ENCODE results near the gene KREMEN1. TPM values are rescaled to one million over a fixed set of nuclear protein-coding genes. Genes with fewer than 3 reads are reported as not detected.
A peak's percentile ranks its signal among the peaks of the same experiment; 100 is the strongest.

The KREMEN1 gene
- total and polyA plus RNA-seq, 4 experiments from 2014 or later, result not detected

DNA sequence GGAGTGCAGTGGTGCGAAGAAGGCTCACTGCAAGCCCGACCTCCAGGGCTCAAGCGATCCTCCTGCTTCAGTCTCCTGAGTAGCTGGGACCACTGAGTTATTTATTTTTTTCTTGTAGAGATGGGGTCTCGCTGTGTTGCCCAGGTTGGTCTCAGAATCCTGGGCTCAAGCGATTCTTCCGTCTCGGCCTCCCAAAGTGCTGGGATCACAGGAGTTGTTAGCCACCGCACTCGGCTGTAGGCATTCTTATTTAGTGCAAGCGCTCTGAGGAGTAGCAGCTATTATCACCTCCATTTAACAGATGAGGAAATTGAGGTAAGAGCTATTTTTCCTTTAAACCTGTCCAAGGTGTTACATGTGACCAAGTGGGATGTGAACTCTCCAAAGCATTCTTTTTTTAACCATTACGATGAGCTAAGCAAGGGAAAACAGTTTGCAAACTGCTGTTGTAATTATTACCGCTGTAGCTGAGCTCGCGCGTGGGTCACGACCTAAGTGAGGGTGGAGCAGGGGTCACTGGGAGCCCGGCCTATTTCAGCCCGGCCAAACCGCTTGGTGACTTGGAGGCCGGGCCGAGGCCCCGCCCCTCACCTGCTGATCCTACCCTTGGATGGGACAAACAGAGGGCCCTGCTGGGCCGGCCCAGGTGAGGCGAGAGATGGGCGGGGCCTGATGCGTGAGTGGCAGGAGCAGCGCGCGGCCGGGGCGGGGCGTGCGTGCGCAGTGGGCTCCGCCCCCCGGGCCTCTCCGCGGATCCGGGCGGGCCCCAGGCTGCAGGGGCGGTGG lies 449 bp upstream of the KREMEN1 start:
- Mint-ChIP-seq H3K27me3 (peaks cover 17 to 40% of the 10 kb centered on the region in 2 donors), H3K4me1 (peaks cover 9 to 29% (median 17%) of the 10 kb centered on the region in 4 donors), H3K4me3 (peak overlapping the region; percentile 73 to 88 (median 82)), H3K36me3 (peaks cover 0 to 3% of the 10 kb centered on the region in 2 donors), H3K27ac (peak overlapping the region in 2 of 7 donors; percentile 2 to 65), H3K9me3 (no peaks in the 10 kb centered on the region)
- no peaks in the 10 kb centered on the region for H3K36me3 ChIP-seq (ENCODE audit: insufficient read depth, low read length)
- CTCF ChIA-PET (ENCODE audit: partially characterized antibody), result no interaction called here
- POLR2A ChIA-PET (ENCODE audit: partially characterized antibody), result interaction anchor here (0.5 to 1.4 kb wide), 2 partner anchors 28 to 189 kb away, joined by 3 to 5 read pairs; partner anchors contain the start of gene ZNRF3
- no peaks in the 10 kb centered on the region for H3K9me3 ChIP-seq (ENCODE audit: control insufficient read depth in 1 of 2, low read length in 2 of 2)
- peaks cover 22% of the 10 kb centered on the region for H3K27me3 ChIP-seq (ENCODE audit: insufficient read depth, low read length)
- peaks cover 23% of the 10 kb centered on the region for H3K4me1 ChIP-seq (ENCODE audit: insufficient read depth, low read length)
- peak; percentile 81 to 84 (median 84) for DNase-seq
- intact Hi-C loops (cut with micrococcal nuclease), result no loop called here
- peak overlapping the region in 1 of 2 donors; percentile 58 for H3K4me3 ChIP-seq (ENCODE audit: low read length in 2 of 2)
- no peak overlapping the region for H3K27ac ChIP-seq (ENCODE audit: low read depth, low read length)

DNA sequence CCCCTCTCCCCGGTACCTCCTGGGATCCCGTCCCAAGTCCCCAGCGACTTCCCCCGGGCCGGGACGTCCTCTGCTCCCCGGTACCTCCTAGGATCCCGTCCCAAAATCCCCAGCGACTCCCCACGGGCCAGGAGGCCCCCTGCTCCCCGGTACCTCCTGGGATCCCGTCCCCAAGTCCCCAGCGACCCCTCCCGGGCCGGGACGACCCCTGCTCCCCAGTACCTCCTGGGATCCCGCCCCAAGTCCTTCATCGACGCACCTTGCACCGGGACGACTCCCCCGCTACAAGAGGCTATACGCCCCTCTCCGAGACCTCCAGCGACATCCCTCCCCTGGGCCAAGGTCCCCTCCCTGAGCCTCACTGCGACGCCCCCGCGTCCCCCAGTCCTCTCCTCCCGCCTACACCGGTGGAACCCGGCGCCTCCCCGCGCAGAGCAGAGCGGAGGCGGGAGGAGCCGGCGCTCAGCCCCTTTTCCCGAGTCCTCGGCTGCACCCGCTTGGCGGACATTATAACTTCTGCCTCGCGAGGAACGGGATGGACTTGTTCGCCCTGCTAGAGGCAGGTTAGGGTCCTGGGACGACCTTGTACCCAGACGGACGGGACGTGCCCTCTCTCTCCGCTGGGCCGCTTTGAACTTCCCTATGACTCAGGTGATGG lies 912 bp downstream of the KREMEN1 start:
- ChIA-PET POLR2A (ENCODE audit: partially characterized antibody) (no interaction called here), CTCF (ENCODE audit: partially characterized antibody) (no interaction called here)
- Histone ChIP-seq H3K27me3 (ENCODE audit: insufficient read depth, low read length) (peaks cover 22% of the 10 kb centered on the region), H3K4me3 (ENCODE audit: low read length in 2 of 2) (peak overlapping the region in 1 of 2 donors; percentile 39), H3K27ac (ENCODE audit: low read depth, low read length) (no peak overlapping the region), H3K9me3 (ENCODE audit: control insufficient read depth in 1 of 2, low read length in 2 of 2) (no peaks in the 10 kb centered on the region), H3K36me3 (ENCODE audit: insufficient read depth, low read length) (no peaks in the 10 kb centered on the region), H3K4me1 (ENCODE audit: insufficient read depth, low read length) (peaks cover 23% of the 10 kb centered on the region)
- peak overlapping the region in 2 of 7 donors; percentile 7 to 15 for H3K27ac Mint-ChIP-seq
- peaks cover 0 to 3% of the 10 kb centered on the region in 2 donors for H3K36me3 Mint-ChIP-seq
- intact Hi-C loops (cut with micrococcal nuclease), result no loop called here
- peaks cover 9 to 29% (median 17%) of the 10 kb centered on the region in 4 donors for H3K4me1 Mint-ChIP-seq
- H3K4me3 Mint-ChIP-seq, result peak overlapping the region; percentile 38 to 76 (median 59)
- H3K27me3 Mint-ChIP-seq, result peaks cover 18 to 48% of the 10 kb centered on the region in 2 donors
- DNase-seq, result peak in 1 of 5 donors; percentile 8
- H3K9me3 Mint-ChIP-seq, result no peaks in the 10 kb centered on the region

DNA sequence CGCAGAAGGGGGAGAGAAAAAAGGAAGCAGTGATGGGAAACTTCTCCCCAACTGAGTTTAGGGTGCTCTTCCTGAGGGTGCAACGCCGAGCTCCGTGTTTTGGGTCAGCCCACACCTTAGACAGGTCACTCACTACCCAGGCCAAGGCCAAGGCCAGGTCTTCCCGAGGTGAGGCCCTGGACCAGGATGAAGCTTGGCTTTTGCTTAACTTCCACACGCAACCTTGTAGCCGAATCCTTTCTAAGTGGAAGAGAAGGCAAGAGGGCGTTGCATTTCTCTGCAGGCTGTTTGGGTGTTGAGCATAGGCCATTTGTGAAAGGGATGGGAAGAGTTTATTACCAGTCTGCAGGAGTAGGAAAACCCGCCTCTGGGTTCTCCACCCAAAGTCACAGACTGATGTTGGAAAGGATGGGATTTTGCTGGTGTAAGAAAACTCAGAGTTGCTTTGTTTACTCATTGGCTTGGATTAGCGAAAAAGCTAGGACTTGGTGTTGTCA lies 1.5 kb downstream of the KREMEN1 start:
- Histone ChIP-seq H3K4me1 (ENCODE audit: insufficient read depth, low read length) (peaks cover 23% of the 10 kb centered on the region), H3K9me3 (ENCODE audit: control insufficient read depth in 1 of 2, low read length in 2 of 2) (no peaks in the 10 kb centered on the region), H3K27me3 (ENCODE audit: insufficient read depth, low read length) (peaks cover 22% of the 10 kb centered on the region), H3K27ac (ENCODE audit: low read depth, low read length) (no peak overlapping the region), H3K36me3 (ENCODE audit: insufficient read depth, low read length) (no peaks in the 10 kb centered on the region), H3K4me3 (ENCODE audit: low read length in 2 of 2) (no peak overlapping the region)
- peaks cover 9 to 29% (median 17%) of the 10 kb centered on the region in 4 donors for H3K4me1 Mint-ChIP-seq
- intact Hi-C loops (cut with micrococcal nuclease), result no loop called here
- H3K4me3 Mint-ChIP-seq, result peak overlapping the region in 7 of 8 donors; percentile 38 to 76 (median 63)
- no peak for DNase-seq
- peaks cover 19 to 51% of the 10 kb centered on the region in 2 donors for H3K27me3 Mint-ChIP-seq
- ChIA-PET CTCF (ENCODE audit: partially characterized antibody) (interaction anchor here (1.2 kb wide), 1 partner anchor 9 kb away, joined by 3 read pairs; no protein-coding TSS in a partner anchor), POLR2A (ENCODE audit: partially characterized antibody) (no interaction called here)
- H3K27ac Mint-ChIP-seq, result peak overlapping the region in 1 of 7 donors; percentile 7
- peaks cover 0 to 3% of the 10 kb centered on the region in 2 donors for H3K36me3 Mint-ChIP-seq
- H3K9me3 Mint-ChIP-seq, result no peaks in the 10 kb centered on the region

DNA sequence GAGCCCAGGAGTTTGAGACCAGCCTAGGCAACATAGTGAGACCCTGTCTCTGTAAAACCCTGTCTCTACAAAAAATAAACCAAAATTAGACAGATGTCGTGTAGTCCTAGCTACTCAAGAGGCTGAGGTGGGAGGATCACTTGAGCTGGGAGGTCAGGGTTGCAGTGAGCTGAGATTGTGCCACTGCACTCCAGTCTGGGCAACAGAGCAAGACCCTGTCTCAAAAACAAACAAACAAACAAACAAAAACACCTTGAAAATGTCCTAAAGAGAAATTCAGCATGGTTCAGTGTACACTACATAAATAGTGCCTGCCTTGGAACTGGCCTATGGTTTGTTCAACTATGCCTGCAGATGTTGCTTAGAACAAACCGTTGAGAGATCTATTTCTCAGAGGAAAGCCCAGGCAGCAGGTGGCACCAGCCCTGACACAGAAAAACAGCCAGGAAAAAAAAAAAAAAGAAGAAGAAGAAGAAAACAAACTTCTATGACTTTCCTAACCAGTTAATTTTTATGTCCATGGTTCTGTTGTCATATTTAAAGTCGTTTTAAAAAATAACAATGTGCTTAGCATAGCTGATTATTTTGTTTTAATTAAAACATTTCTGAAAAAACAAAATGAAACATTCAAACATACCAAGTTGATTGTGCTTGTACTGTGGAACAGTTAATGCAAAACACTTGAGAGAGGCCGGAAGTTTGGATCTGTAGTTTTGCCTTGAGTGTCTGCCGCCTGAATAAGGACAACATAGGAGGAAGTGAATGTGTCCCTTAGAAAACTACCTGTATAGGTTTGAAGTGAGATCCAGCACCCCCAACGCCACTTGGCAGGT lies 5.4 kb downstream of the KREMEN1 start:
- H3K4me3 ChIP-seq (ENCODE audit: low read length in 2 of 2), result no peak overlapping the region
- no peak overlapping the region for H3K4me3 Mint-ChIP-seq
- no peaks in the 10 kb centered on the region for H3K9me3 Mint-ChIP-seq
- peaks cover 0 to 3% of the 10 kb centered on the region in 2 donors for H3K36me3 Mint-ChIP-seq
- DNase-seq, result no peak
- no peak overlapping the region for H3K27ac Mint-ChIP-seq
- ChIA-PET CTCF (ENCODE audit: partially characterized antibody) (interaction anchor here (1.1 kb wide), 1 partner anchor 15 kb away, joined by 3 read pairs; no protein-coding TSS in a partner anchor), POLR2A (ENCODE audit: partially characterized antibody) (no interaction called here)
- intact Hi-C loops (cut with micrococcal nuclease), result no loop called here
- no peaks in the 10 kb centered on the region for H3K9me3 ChIP-seq (ENCODE audit: control insufficient read depth in 1 of 2, low read length in 2 of 2)
- H3K27ac ChIP-seq (ENCODE audit: low read depth, low read length), result no peak overlapping the region
- H3K36me3 ChIP-seq (ENCODE audit: insufficient read depth, low read length), result no peaks in the 10 kb centered on the region
- peaks cover 1 to 12% (median 5%) of the 10 kb centered on the region in 4 donors for H3K4me1 Mint-ChIP-seq
- peaks cover 22% of the 10 kb centered on the region for H3K27me3 ChIP-seq (ENCODE audit: insufficient read depth, low read length)
- H3K4me1 ChIP-seq (ENCODE audit: insufficient read depth, low read length), result peaks cover 12% of the 10 kb centered on the region
- H3K27me3 Mint-ChIP-seq, result peaks cover 16 to 34% of the 10 kb centered on the region in 2 donors

DNA sequence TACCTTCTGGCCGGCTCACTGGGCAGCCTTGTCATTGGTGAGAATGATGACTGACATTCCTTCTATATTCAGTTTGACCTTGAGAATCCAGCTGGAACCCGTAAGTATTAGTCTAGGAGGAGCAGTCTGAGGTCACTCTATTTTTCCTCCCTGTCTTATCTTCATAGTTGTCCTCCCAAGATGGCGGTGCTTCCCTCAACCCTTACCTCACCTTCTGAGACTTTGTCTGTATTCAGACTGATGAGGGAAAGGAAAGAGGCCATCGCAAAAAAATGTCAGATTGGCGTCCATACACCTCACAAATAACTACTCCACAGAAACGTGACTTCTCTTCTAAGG lies 6.0 kb downstream of the KREMEN1 start:
- H3K9me3 ChIP-seq (ENCODE audit: control insufficient read depth in 1 of 2, low read length in 2 of 2), result no peaks in the 10 kb centered on the region
- H3K27ac ChIP-seq (ENCODE audit: low read depth, low read length), result no peak overlapping the region
- ChIA-PET CTCF (ENCODE audit: partially characterized antibody) (interaction anchor here (1.1 kb wide), 1 partner anchor 15 kb away, joined by 3 read pairs; no protein-coding TSS in a partner anchor), POLR2A (ENCODE audit: partially characterized antibody) (no interaction called here)
- H3K36me3 ChIP-seq (ENCODE audit: insufficient read depth, low read length), result no peaks in the 10 kb centered on the region
- Mint-ChIP-seq H3K4me1 (peaks cover 1 to 10% (median 4%) of the 10 kb centered on the region in 4 donors), H3K36me3 (peaks cover 0 to 3% of the 10 kb centered on the region in 2 donors), H3K9me3 (no peaks in the 10 kb centered on the region), H3K4me3 (no peak overlapping the region), H3K27ac (no peak overlapping the region), H3K27me3 (peaks cover 17 to 33% of the 10 kb centered on the region in 2 donors)
- peaks cover 6% of the 10 kb centered on the region for H3K4me1 ChIP-seq (ENCODE audit: insufficient read depth, low read length)
- no peak for DNase-seq
- peaks cover 19% of the 10 kb centered on the region for H3K27me3 ChIP-seq (ENCODE audit: insufficient read depth, low read length)
- H3K4me3 ChIP-seq (ENCODE audit: low read length in 2 of 2), result no peak overlapping the region
- intact Hi-C loops (cut with micrococcal nuclease), result no loop called here

DNA sequence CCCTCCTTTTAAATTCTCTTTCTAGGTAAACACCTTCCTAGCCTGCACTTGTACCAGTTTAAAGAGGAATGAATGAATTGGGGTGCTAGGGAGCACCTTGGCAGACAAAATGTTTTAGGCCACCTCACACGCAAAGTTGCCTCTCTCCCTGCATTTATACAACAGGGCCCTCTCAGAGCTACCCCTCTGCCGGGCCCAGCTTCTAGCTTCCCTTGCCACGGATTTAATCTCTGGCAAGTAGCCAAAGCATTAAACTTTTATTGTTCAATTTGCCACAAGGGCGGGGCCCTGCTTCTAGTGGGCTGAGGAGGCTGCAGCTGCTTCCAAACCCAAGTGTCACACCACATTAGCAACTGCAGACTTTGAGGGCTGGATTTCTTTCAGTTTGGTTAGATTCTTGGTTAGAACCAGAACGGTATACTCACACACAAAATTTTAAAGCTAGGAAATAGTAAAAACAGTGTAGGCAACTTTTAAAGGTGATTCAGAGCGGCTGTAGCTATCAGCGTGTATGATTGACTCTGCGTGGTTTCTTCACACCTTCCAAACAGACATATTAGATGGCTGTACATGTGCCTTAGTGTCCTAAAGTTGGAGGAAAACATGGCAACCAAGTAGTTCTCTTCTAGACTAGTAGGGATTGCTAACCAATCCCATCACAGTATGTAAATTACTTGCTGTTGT lies 6.5 kb downstream of the KREMEN1 start:
- ChIA-PET CTCF (ENCODE audit: partially characterized antibody) (interaction anchor here (1.1 kb wide), 1 partner anchor 14 kb away, joined by 3 read pairs; no protein-coding TSS in a partner anchor), POLR2A (ENCODE audit: partially characterized antibody) (no interaction called here)
- no peak overlapping the region for H3K4me3 Mint-ChIP-seq
- peaks cover 0 to 4% (median under 1%) of the 10 kb centered on the region in 4 donors for H3K4me1 Mint-ChIP-seq
- Histone ChIP-seq H3K4me3 (ENCODE audit: low read length in 2 of 2) (no peak overlapping the region), H3K36me3 (ENCODE audit: insufficient read depth, low read length) (no peaks in the 10 kb centered on the region), H3K27ac (ENCODE audit: low read depth, low read length) (no peak overlapping the region), H3K9me3 (ENCODE audit: control insufficient read depth in 1 of 2, low read length in 2 of 2) (no peaks in the 10 kb centered on the region), H3K27me3 (ENCODE audit: insufficient read depth, low read length) (peaks cover 14% of the 10 kb centered on the region), H3K4me1 (ENCODE audit: insufficient read depth, low read length) (peaks cover under 1% of the 10 kb centered on the region)
- intact Hi-C loops (cut with micrococcal nuclease), result no loop called here
- DNase-seq, result no peak
- H3K9me3 Mint-ChIP-seq, result no peaks in the 10 kb centered on the region
- peaks cover 16 to 28% of the 10 kb centered on the region in 2 donors for H3K27me3 Mint-ChIP-seq
- no peak overlapping the region for H3K27ac Mint-ChIP-seq
- H3K36me3 Mint-ChIP-seq, result peaks cover 0 to 3% of the 10 kb centered on the region in 2 donors
